GM23338 (cell line): ENCODE results near the gene ATP5PD. TPM values are rescaled to one million over a fixed set of nuclear protein-coding genes. Genes with fewer than 3 reads are reported as not detected.

Source experiments
- ATAC-seq: fragments of 200-7000 bp; cut with Tn5 transposase; 3 replicates; pipeline ENCODE4 v1.9.1; 2020
- DNase-seq: peaks from one replicate; pipeline ENCODE4 v3.0.0-alpha.2; 2015; ENCODE audit warnings: low spot score
- H2AFZ ChIP-seq: fragments of 200-600 bp; sonication (generic); 2 replicates; pipeline ENCODE4 v1.8.0; 2016; ENCODE audit warnings: antibody characterized with exemption, mild to moderate bottlenecking, moderate library complexity
- H3F3A ChIP-seq: fragments of 200-600 bp; sonication (generic); replicated peaks from 2 replicates; pipeline ENCODE4 v1.8.0; 2017; ENCODE audit warnings: antibody characterized with exemption, mixed run types, low read depth
- H3K27ac ChIP-seq: fragments of 200-600 bp; sonication (generic); 2 replicates; pipeline ENCODE4 v1.6.1; 2016; ENCODE audit warnings: low read depth
- H3K27me3 ChIP-seq: fragments of 200-600 bp; sonication (generic); 2 replicates; pipeline ENCODE4 v1.8.0; 2016; ENCODE audit warnings: mild to moderate bottlenecking, mixed run types, moderate library complexity; ENCODE audit not compliant: insufficient read depth
- H3K36me3 ChIP-seq: fragments of 200-600 bp; sonication (generic); 2 replicates; pipeline ENCODE4 v1.8.0; 2016; ENCODE audit warnings: mild to moderate bottlenecking; ENCODE audit not compliant: insufficient read depth
- H3K4me1 ChIP-seq: fragments of 200-600 bp; sonication (generic); 2 replicates; pipeline ENCODE4 v1.8.0; 2016; ENCODE audit warnings: mild to moderate bottlenecking, moderate library complexity; ENCODE audit not compliant: insufficient read depth
- H3K4me2 ChIP-seq: fragments of 200-600 bp; sonication (generic); 2 replicates; pipeline ENCODE4 v1.7.1; 2017; ENCODE audit warnings: mixed run types
- H3K4me3 ChIP-seq: fragments of 200-600 bp; sonication (generic); 2 replicates; pipeline ENCODE4 v1.6.1; 2016; ENCODE audit warnings: mixed run types
- H3K79me2 ChIP-seq: fragments of 200-600 bp; sonication (generic); replicated peaks from 2 replicates; pipeline ENCODE4 v1.8.0; 2017; ENCODE audit warnings: mild to moderate bottlenecking; ENCODE audit not compliant: insufficient read depth
- H3K9me2 ChIP-seq: fragments of 200-600 bp; sonication (generic); 2 replicates; pipeline ENCODE4 v1.8.0; 2017; ENCODE audit not compliant: insufficient read depth
- H4K20me1 ChIP-seq: fragments of 200-600 bp; sonication (generic); replicated peaks from 2 replicates; pipeline ENCODE4 v1.8.0; 2017; ENCODE audit warnings: mild to moderate bottlenecking; ENCODE audit not compliant: insufficient read depth
- H3K27ac Mint-ChIP-seq: 2 replicates; pipeline ENCODE4 v1.8.0; 2020; ENCODE audit warnings: inconsistent platforms, mild to moderate bottlenecking, moderate library complexity, mixed read lengths
- H3K27me3 Mint-ChIP-seq: 3 replicates; pipeline ENCODE4 v1.8.0; 2022; ENCODE audit warnings: low read depth, mild to moderate bottlenecking, moderate library complexity, mixed read lengths, inconsistent platforms; ENCODE audit not compliant: insufficient read depth, poor library complexity
- H3K36me3 Mint-ChIP-seq: 3 replicates; pipeline ENCODE4 v1.8.0; 2021; ENCODE audit warnings: low read depth, mild to moderate bottlenecking, inconsistent platforms, moderate library complexity, mixed read lengths
- H3K4me1 Mint-ChIP-seq: 3 replicates; pipeline ENCODE4 v1.8.0; 2020; ENCODE audit warnings: mild to moderate bottlenecking, inconsistent platforms, mixed read lengths
- H3K4me3 Mint-ChIP-seq: 3 replicates; pipeline ENCODE4 v1.8.0; 2021; ENCODE audit warnings: moderate library complexity, mild to moderate bottlenecking, inconsistent platforms, mixed read lengths
- H3K9me3 Mint-ChIP-seq: 3 replicates; pipeline ENCODE4 v1.8.0; 2020; ENCODE audit warnings: moderate library complexity, mild to moderate bottlenecking, inconsistent platforms, mixed read lengths
- CREB1 ChIP-seq: fragments of 250-450 bp; sonication (Bioruptor Pico); IDR thresholded peaks from 2 replicates; pipeline ENCODE4 v1.5.0; 2020; ENCODE audit warnings: low read depth, mild to moderate bottlenecking, moderate library complexity
- EZH2 ChIP-seq: fragments of 200-600 bp; sonication (generic); IDR thresholded peaks from one replicate; pipeline ENCODE4 v1.8.0; 2017; ENCODE audit warnings: antibody characterized with exemption, mild to moderate bottlenecking, low read depth; ENCODE audit not compliant: unreplicated experiment
- EZH2phosphoT487 ChIP-seq: fragments of 200-600 bp; sonication (generic); IDR thresholded peaks from one replicate; pipeline ENCODE4 v1.8.1; 2018; ENCODE audit warnings: antibody characterized with exemption; ENCODE audit not compliant: unreplicated experiment
- REST ChIP-seq: IDR thresholded peaks from one replicate; pipeline ENCODE4 v1.6.1; 2018; ENCODE audit warnings: antibody characterized with exemption; ENCODE audit not compliant: unreplicated experiment
- polyA plus RNA-seq: library from polyadenylated mRNA; unstranded; fragments of >200 nt; fragmentation: Nextera tagmentation; extraction: Ambion mirVana; gene quantifications from 2 replicates; pipeline ENCODE4 v1.2.1, GENCODE V29; 2016
- total RNA-seq: library from RNA; depleted of rRNA; stranded (reverse); fragments of >200 nt; shearing (Covaris generic); gene quantifications from 2 replicates; pipeline ENCODE4 v1.2.3, GENCODE V29; 2014
- TF ChIP-seq, protein P1 (sequence below), 2 experiments: fragments of 200-600 bp in 1 of 2; sonication (generic) in 1 of 2; conservative IDR thresholded peaks; 2 replicates each; pipeline versions ENCODE4 v1.5.1 to v1.6.1; 2016 to 2017; ENCODE audit warnings: antibody characterized with exemption in 2 of 2, low read depth in 2 of 2, mild to moderate bottlenecking in 2 of 2, moderate library complexity in 1 of 2

ATP5PD gene
- total and polyA plus RNA-seq, 2 experiments from 2014 or later = 244 to 1,144 TPM

- no peaks in the 10 kb centered on the region; the same call in 1 of the 2 replicates for H3K79me2 ChIP-seq
- no peaks in the 10 kb centered on the region for H3K9me3 Mint-ChIP-seq
- peaks cover 18% of the 10 kb centered on the region for H3F3A ChIP-seq
- no peak overlapping the region for H3K27ac Mint-ChIP-seq
- no peak overlapping the region for H3K27ac ChIP-seq
- H2AFZ ChIP-seq = no peak overlapping the region
- ATAC-seq = no peak
- H3K4me2 ChIP-seq = no peak overlapping the region
- H3K9me2 ChIP-seq = no peaks in the 10 kb centered on the region
- H4K20me1 ChIP-seq = no peaks in the 10 kb centered on the region
- no peaks in the 10 kb centered on the region for H3K27me3 ChIP-seq
- peaks cover 34% of the 10 kb centered on the region for H3K4me1 Mint-ChIP-seq
- no peaks in the 10 kb centered on the region; the same call in 2 of the 3 replicates for H3K36me3 Mint-ChIP-seq
- H3K4me3 Mint-ChIP-seq = no peak overlapping the region
- DNase-seq = no peak
- peaks cover 15% of the 10 kb centered on the region for H3K27me3 Mint-ChIP-seq
- H3K4me1 ChIP-seq = peaks cover 32% of the 10 kb centered on the region
- TF ChIP-seq, protein P1, sequence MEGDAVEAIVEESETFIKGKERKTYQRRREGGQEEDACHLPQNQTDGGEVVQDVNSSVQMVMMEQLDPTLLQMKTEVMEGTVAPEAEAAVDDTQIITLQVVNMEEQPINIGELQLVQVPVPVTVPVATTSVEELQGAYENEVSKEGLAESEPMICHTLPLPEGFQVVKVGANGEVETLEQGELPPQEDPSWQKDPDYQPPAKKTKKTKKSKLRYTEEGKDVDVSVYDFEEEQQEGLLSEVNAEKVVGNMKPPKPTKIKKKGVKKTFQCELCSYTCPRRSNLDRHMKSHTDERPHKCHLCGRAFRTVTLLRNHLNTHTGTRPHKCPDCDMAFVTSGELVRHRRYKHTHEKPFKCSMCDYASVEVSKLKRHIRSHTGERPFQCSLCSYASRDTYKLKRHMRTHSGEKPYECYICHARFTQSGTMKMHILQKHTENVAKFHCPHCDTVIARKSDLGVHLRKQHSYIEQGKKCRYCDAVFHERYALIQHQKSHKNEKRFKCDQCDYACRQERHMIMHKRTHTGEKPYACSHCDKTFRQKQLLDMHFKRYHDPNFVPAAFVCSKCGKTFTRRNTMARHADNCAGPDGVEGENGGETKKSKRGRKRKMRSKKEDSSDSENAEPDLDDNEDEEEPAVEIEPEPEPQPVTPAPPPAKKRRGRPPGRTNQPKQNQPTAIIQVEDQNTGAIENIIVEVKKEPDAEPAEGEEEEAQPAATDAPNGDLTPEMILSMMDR (conservative IDR thresholded peaks at IDR 0.05; ENCODE audit: low read depth in 2 of 2) = 0 out of 4 replicates have a peak, but pooled peaks of 1 of the 2 experiments have one; percentile 0
- no peak for TF ChIP-seq EZH2phosphoT487
- H3K36me3 ChIP-seq = no peaks in the 10 kb centered on the region
- no peak overlapping the region for H3K4me3 ChIP-seq
These were observed 37.4 kb upstream of the ATP5PD start for GRCh38 chr17:75084039-75084660.

GRCh38 chr17:75082683-75083082 is 35.9 kb upstream of the ATP5PD start:
- DNase-seq (no peak), ATAC-seq (no peak)
- Histone ChIP-seq H3K4me3 (no peak overlapping the region), H3K4me1 (peaks cover 39% of the 10 kb centered on the region), H2AFZ (no peak overlapping the region), H3K4me2 (no peak overlapping the region), H3K27ac (no peak overlapping the region), H4K20me1 (no peaks in the 10 kb centered on the region), H3K9me2 (no peaks in the 10 kb centered on the region), H3K27me3 (no peaks in the 10 kb centered on the region), H3K79me2 (no peaks in the 10 kb centered on the region), H3F3A (peaks cover 22% of the 10 kb centered on the region), H3K36me3 (no peaks in the 10 kb centered on the region)
- no peak overlapping the region for H3K27ac Mint-ChIP-seq
- H3K27me3 Mint-ChIP-seq = peaks cover 19% of the 10 kb centered on the region
- no peaks in the 10 kb centered on the region; the same call in 2 of the 3 replicates for H3K36me3 Mint-ChIP-seq
- TF ChIP-seq EZH2 = no peak
- TF ChIP-seq REST = no peak
- TF ChIP-seq CREB1 (CRISPR knock-in tag) = no peak
- H3K9me3 Mint-ChIP-seq = no peaks in the 10 kb centered on the region
- peaks cover 38% of the 10 kb centered on the region for H3K4me1 Mint-ChIP-seq
- no peak overlapping the region; the same call in 2 of the 3 replicates for H3K4me3 Mint-ChIP-seq
